PC-9 (cell line): ENCODE data around the gene ABR. TPM values are rescaled to one million over a fixed set of nuclear protein-coding genes. Genes with fewer than 3 reads are reported as not detected.
A peak's percentile ranks its signal among the peaks of the same experiment; 100 is the strongest.
"Not testable (repeated sequence)": the region's sequence is repeated elsewhere in the genome, so short reads cannot be mapped to it uniquely, and the experiment has no call there.

ENCODE experiments used
- BruUV-seq: library from RNA; stranded (reverse); fragments of 400-500 nt; replicated peaks from 2 replicates; lab custom pipeline; 2021; lab: Mats Ljungman, UMichigan
- CTCF ChIA-PET: fragments of 300-600 bp; sonication (Branson Sonifier 250); formaldehyde crosslinking; loops from one replicate; lab custom pipeline; 2022; ENCODE audit warnings: antibody characterized with exemption; lab: Charles Lee
- POLR2A ChIA-PET: fragments of 300-600 bp; sonication (Branson Sonifier 250); formaldehyde crosslinking; loops from one replicate; lab custom pipeline; 2022; ENCODE audit warnings: antibody characterized with exemption; ENCODE audit not compliant: unreplicated experiment; lab: Charles Lee
- DNase-seq, 2 experiments: peaks; one replicate each; pipeline versions ENCODE4 v3.0.0 to v3.0.0-alpha.2; 2015 to 2022; ENCODE audit warnings: mixed read lengths in 1 of 2
- H2AFZ ChIP-seq: fragments of 200-600 bp; sonication (generic); 2 replicates; pipeline ENCODE4 v1.8.1; 2017; ENCODE audit warnings: antibody characterized with exemption
- H3F3A ChIP-seq: fragments of 200-600 bp; sonication (generic); 2 replicates; pipeline ENCODE4 v1.8.1; 2017; ENCODE audit warnings: antibody characterized with exemption, mild to moderate bottlenecking, low read depth; ENCODE audit not compliant: insufficient read depth
- H3K27ac ChIP-seq: fragments of 200-600 bp; sonication (generic); 2 replicates; pipeline ENCODE4 v1.6.1; 2016; ENCODE audit warnings: mixed run types
- H3K27me3 ChIP-seq: fragments of 200-600 bp; sonication (generic); 2 replicates; pipeline ENCODE4 v1.6.1; 2016; ENCODE audit warnings: low read depth, mixed run types; ENCODE audit not compliant: insufficient read depth
- H3K36me3 ChIP-seq: fragments of 200-600 bp; sonication (generic); 2 replicates; pipeline ENCODE4 v1.6.1; 2016; ENCODE audit warnings: low read depth, mixed run types
- H3K4me1 ChIP-seq: fragments of 200-600 bp; sonication (generic); replicated peaks from 2 replicates; pipeline ENCODE4 v1.6.1; 2016; ENCODE audit warnings: mixed run types; ENCODE audit not compliant: insufficient read depth
- H3K4me2 ChIP-seq: fragments of 200-600 bp; sonication (generic); 2 replicates; pipeline ENCODE4 v1.6.1; 2017; ENCODE audit warnings: mixed run types
- H3K4me3 ChIP-seq: fragments of 200-600 bp; sonication (generic); 2 replicates; pipeline ENCODE4 v1.6.1; 2016; ENCODE audit warnings: mixed run types
- H3K79me2 ChIP-seq: fragments of 200-600 bp; sonication (generic); 2 replicates; pipeline ENCODE4 v1.6.1; 2017; ENCODE audit warnings: low read depth, mixed run types
- H3K9me2 ChIP-seq: fragments of 200-600 bp; sonication (generic); 2 replicates; pipeline ENCODE4 v1.8.1; 2017; ENCODE audit warnings: mild to moderate bottlenecking; ENCODE audit not compliant: insufficient read depth
- H3K9me3 ChIP-seq: fragments of 200-600 bp; sonication (generic); 2 replicates; pipeline ENCODE4 v1.8.1; 2016; ENCODE audit warnings: low read depth; ENCODE audit not compliant: insufficient read depth
- H4K20me1 ChIP-seq: fragments of 200-600 bp; sonication (generic); 2 replicates; pipeline ENCODE4 v1.8.1; 2017; ENCODE audit not compliant: insufficient read depth
- EZH2 ChIP-seq: fragments of 200-600 bp; sonication (generic); IDR thresholded peaks from 2 replicates; pipeline ENCODE4 v1.8.0; 2017; ENCODE audit warnings: antibody characterized with exemption, low read depth
- intact Hi-C: fragments of 100-400 bp; cut with micrococcal nuclease; formaldehyde crosslinking; loops from one replicate; pipeline ENCODE4 v1.10.0; 2022; ENCODE audit not compliant: unreplicated experiment
- total RNA-seq: library from RNA; stranded (reverse); gene quantifications from 2 replicates; pipeline ENCODE4 v1.2.3, GENCODE V29; 2021
- TF ChIP-seq, protein P1 (sequence below): fragments of 200-600 bp; sonication (generic); conservative IDR thresholded peaks from 2 replicates; pipeline ENCODE4 v1.6.1; 2017; ENCODE audit warnings: mixed run types, antibody characterized with exemption, mild to moderate bottlenecking, moderate library complexity

ABR gene
- total RNA-seq, 1 experiment from 2014 or later: 76.0 TPM

DNA sequence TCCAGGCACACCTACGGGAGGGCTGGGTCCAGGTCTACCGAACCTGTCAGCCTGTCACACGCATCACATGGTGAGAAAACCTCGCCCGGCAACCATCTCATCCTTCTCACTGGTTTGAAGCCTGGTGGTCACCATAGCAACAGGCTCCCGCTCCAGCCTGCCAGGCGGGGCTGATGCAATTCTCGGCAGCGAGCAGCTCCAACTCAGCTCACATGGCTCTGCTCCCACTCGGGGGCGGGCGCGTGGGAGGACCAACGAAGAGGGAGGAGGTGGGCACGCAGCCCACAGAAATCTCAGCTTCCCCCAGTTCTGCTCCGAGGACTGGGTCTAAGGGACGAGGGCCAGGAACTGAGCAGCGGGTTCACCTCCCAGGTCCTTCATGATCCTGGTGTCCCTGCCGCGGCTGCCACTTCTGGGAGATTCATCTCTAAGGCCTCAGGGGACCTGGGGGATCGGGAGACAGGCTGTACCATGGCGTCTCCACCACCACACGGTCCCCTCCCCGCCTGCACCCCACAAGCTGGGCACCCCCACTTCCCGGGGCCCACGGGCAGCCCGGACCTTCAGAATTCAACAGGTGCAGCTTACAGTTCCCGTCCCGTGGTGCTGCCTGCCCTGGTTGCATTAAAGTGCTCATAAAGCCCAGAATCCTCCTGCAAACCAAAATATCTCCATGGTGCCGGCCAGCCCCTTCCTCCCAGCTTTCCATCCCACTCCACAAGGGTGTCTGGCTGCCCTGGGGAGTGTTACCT is 25.8 kb downstream of the ABR start:
- H3K27me3 ChIP-seq: no peaks in the 10 kb centered on the region
- H3K4me3 ChIP-seq: no peak overlapping the region
- BruUV-seq: no TSS peak
- peak in 1 of 2 experiments; percentile 41 for DNase-seq
- H4K20me1 ChIP-seq: no peaks in the 10 kb centered on the region
- H3K9me3 ChIP-seq: no peaks in the 10 kb centered on the region
- ChIA-PET POLR2A (no interaction called here), CTCF (no interaction called here)
- no peak overlapping the region for H3K27ac ChIP-seq
- no peak overlapping the region for H3K4me2 ChIP-seq
- H2AFZ ChIP-seq: no peak overlapping the region
- TF ChIP-seq, protein P1, sequence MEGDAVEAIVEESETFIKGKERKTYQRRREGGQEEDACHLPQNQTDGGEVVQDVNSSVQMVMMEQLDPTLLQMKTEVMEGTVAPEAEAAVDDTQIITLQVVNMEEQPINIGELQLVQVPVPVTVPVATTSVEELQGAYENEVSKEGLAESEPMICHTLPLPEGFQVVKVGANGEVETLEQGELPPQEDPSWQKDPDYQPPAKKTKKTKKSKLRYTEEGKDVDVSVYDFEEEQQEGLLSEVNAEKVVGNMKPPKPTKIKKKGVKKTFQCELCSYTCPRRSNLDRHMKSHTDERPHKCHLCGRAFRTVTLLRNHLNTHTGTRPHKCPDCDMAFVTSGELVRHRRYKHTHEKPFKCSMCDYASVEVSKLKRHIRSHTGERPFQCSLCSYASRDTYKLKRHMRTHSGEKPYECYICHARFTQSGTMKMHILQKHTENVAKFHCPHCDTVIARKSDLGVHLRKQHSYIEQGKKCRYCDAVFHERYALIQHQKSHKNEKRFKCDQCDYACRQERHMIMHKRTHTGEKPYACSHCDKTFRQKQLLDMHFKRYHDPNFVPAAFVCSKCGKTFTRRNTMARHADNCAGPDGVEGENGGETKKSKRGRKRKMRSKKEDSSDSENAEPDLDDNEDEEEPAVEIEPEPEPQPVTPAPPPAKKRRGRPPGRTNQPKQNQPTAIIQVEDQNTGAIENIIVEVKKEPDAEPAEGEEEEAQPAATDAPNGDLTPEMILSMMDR: no peak
- no peak for TF ChIP-seq EZH2
- 0 out of 2 replicates have a peak, but pooled peaks cover 8% of the 10 kb centered on the region for H3F3A ChIP-seq
- no peaks in the 10 kb centered on the region for H3K9me2 ChIP-seq
- H3K36me3 ChIP-seq: no peaks in the 10 kb centered on the region
- H3K4me1 ChIP-seq: no peaks in the 10 kb centered on the region
- H3K79me2 ChIP-seq: no peaks in the 10 kb centered on the region
- intact Hi-C loops: no loop called here

DNA sequence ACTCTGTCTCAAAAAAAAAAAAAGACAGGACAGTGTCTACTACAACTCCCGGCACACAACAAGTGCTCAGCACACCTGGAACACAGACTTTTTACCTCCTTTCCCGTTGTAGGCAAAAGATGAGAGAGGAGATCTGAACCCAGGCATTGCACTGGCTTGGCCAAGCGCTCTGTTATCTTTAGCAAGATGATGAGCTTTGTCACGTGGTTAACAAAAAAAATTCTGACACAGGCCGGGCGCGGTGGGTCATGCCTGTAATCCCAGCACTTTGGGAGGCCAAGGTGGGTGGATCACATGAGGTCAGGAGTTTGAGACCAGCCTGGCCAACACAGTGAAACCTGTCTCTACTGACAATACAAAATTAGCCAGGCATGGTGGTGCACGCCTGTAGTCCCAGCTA is 27.2 kb downstream of the ABR start:
- H3K27ac ChIP-seq, H3F3A ChIP-seq, H4K20me1 ChIP-seq, intact Hi-C loops, H3K4me3 ChIP-seq, H3K79me2 ChIP-seq, H2AFZ ChIP-seq, DNase-seq, H3K4me2 ChIP-seq, H3K9me3 ChIP-seq, H3K27me3 ChIP-seq, POLR2A ChIA-PET, H3K9me2 ChIP-seq, H3K36me3 ChIP-seq, H3K4me1 ChIP-seq, BruUV-seq, CTCF ChIA-PET: not testable (repeated sequence)

DNA sequence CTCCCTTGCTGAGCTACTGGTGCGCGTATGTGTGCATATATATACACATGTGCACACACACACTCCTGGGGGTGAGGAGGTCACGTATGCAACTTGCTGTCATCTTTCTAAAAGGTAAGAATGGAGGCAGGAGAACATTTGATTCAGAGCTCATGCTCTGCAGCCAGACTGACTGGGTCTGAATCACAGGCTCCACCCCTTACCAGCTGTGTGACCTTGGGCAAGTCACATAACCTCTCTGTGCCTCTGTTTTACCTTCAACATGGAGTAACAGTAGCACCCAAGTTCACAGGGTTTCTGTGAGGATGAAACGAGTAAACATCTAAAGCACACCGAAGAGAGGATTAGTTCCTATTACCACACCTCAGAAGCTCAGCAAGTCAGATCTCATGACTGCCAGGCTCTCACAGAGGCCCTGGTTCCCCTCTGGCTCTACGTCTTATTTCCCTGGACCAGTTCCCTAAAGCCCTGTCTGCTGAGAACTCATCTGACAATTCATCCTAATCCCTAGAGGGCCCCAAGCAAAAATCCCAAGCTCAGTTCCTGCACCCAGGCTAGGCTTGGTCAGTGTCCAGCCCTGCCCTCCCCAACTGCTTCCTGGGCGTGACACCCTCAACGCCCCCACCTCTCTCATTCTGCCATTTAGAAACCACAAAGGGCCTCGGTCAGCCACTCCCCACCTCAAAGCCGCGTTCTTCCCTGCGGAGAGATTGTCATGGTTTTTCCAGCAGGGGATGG is 28.7 kb downstream of the ABR start:
- no TSS peak for BruUV-seq
- Histone ChIP-seq H3K27ac (no peak overlapping the region), H2AFZ (no peak overlapping the region), H3K4me2 (no peak overlapping the region), H4K20me1 (no peaks in the 10 kb centered on the region), H3K27me3 (no peaks in the 10 kb centered on the region), H3K36me3 (no peaks in the 10 kb centered on the region), H3K9me3 (no peaks in the 10 kb centered on the region), H3K4me1 (no peaks in the 10 kb centered on the region), H3K4me3 (no peak overlapping the region), H3F3A (0 out of 2 replicates have a peak, but pooled peaks cover 8% of the 10 kb centered on the region), H3K9me2 (no peaks in the 10 kb centered on the region), H3K79me2 (no peaks in the 10 kb centered on the region)
- intact Hi-C loops: no loop called here
- peak; percentile 10 to 17 for DNase-seq
- POLR2A ChIA-PET: interaction anchor here (1.1 kb wide), 1 partner anchor 36 kb away, joined by 9 read pairs; no protein-coding TSS in a partner anchor
- TF ChIP-seq, protein P1: no peak
- TF ChIP-seq EZH2: no peak
- CTCF ChIA-PET: no interaction called here
